OCI-M1 (cell line): ENCODE data around the gene ADAMTS6.
"Not testable (repeated sequence)": the region's sequence is repeated elsewhere in the genome, so short reads cannot be mapped to it uniquely, and the experiment has no call there.

ENCODE experiments used
- DNase-seq: peaks from one replicate; lab custom pipeline; 2025; lab: John Stamatoyannopoulos, UW

ADAMTS6 gene

GRCh38 chr5:65366655-65367054, 115.1 kb downstream of the ADAMTS6 start:
- DNase-seq, result no peak

DNA sequence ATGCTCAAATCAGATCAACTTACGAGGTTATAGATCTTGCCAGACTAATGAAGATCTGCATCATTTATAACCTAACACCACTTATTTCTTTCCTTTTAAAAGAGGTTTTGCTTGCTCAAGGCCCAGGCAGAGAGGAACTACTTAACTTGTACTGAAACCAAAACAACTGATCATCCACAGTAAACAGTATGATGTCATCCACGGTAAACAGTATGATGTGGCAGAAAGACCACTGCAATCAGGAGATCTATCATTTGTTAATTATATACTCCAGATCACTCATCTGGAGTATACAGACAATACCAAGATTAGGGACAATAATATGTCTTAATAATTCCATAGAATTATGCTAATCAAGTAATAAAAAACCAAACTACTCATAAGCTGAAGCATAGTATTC, 116.8 kb downstream of the ADAMTS6 start:
- no peak for DNase-seq

DNA sequence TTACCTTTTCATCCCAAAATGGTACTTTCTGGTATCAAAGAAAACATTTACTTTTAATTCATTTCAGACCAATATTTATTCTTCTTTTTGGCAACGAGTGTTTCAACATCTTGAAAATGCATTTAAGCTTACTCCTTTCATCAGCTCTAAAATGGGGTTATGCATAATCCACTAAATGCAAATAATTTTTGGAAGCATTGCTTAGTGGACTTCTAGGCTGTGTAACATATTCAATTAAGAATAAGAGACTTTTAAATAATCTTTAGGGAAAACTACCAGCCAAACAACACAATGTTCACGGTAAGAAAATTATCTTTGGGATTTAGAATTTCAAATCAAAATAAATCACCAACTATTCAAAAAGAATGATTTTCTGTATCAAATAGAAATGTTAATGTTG, 118.2 kb downstream of the ADAMTS6 start:
- DNase-seq, result no peak

- DNase-seq, result no peak
These were observed 121.7 kb downstream of the ADAMTS6 start for GRCh38 chr5:65359981-65360380.

DNA sequence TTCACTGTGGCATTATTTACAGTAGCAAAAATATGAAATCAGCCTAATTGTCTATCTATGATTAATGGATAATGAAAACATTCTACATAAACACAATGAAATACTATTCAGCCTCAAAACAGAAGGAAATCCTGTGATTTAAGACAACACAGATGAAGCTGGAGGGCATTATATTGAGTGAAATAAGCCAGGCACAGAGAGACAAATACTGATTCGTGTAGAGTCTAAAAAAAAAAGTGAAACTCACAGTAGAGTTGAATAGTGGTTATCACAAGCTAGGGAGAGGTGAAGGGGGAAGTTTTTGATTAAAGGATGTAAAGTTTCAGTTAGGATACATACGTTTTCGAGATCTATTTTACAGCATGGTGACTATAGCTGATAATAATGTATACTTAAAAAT, 122.2 kb downstream of the ADAMTS6 start:
- DNase-seq, result peak; percentile 20

DNA sequence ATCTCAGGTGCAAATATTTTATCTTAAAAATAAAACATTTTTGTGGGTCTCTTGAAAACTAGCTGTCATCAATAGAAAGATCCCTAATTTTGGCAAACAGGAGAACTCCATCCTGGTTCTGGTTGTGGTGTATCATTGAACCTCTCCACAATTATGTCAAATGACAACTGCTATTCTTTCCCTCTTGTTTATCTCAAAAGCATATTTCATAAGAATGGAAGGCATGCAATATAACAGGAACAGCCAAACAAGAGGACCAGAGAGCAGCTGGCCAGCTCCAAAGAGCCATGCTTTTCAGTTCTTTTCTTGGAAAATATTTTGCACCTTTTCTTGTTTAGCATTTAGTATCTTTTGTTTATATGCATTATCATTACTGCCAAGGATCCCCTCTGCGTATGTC, 125.4 kb downstream of the ADAMTS6 start:
- no peak for DNase-seq

GRCh38 chr5:65355301-65355700, 126.4 kb downstream of the ADAMTS6 start:
- no peak for DNase-seq

DNA sequence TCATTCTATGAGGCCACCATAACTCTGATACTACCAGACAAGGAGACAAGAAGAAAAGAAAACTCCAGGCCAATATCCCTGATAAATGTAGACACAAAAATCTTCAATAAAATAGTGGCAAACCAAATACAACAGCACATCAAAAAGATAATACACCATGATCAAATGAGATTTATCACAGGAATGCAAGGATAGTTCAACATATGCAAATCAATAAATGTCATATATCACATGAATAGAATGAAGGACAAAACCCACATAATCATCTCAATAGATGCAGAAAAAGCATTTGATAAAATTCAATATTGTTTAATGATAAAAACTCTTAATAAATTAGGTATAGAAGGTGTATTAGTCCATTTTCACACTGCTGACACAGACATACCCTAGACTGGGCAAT, 139.9 kb downstream of the ADAMTS6 start:
- DNase-seq, result peak; percentile 8

DNA sequence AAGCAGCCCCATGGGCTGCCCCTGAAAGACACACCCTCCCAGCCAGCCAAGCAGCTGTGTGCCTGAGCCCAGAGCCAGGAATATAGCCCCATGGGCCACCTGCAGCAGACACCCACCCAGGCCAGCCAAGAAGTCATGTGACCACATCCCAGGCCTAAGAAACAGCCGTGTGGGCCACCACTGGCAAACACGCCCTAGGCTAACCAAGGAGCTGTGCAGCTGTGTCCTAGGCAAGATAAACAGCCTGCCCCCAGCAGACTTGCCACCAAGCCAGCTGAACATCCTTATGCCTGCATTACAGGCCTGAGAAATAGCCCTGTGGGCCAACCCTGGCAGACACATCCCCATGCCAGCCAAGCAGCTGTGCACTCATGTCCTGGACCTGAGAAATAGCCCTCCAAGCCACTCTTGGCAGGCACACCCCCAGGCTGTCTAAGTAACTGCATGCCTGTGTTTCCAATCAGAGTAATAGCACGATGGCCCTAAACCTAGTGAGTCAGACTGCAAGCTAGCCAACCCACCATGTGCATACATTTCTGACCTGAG, 143.0 kb downstream of the ADAMTS6 start:
- DNase-seq, result no peak

- DNase-seq, result no peak
These were observed 147.6 kb downstream of the ADAMTS6 start for GRCh38 chr5:65334077-65334476.

- DNase-seq, result peak; percentile 29
These were observed 149.1 kb downstream of the ADAMTS6 start for GRCh38 chr5:65332591-65332990.

GRCh38 chr5:65329266-65329665, 152.5 kb downstream of the ADAMTS6 start:
- no peak for DNase-seq

- no peak for DNase-seq
These were observed 154.1 kb downstream of the ADAMTS6 start for GRCh38 chr5:65327582-65327981.

- DNase-seq, result no peak
These were observed 154.8 kb downstream of the ADAMTS6 start for GRCh38 chr5:65326922-65327321.

DNA sequence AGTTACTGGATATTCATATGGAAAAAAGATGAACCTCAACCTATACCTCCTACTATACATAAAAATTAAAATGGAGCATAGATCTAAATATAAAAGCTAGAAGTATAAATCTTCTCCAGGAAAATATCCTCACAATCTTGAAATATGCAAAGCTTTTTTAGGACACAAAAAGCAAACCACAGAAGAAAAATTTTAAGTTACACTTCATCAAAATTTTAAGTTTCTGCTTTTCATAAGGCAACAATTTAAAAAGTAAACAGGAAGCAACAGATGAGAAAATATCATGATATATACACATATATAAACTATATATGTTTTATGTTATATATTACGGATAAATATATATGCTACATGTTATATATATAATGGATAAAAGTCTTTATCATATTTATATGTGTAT, 157.5 kb downstream of the ADAMTS6 start:
- no peak for DNase-seq

DNA sequence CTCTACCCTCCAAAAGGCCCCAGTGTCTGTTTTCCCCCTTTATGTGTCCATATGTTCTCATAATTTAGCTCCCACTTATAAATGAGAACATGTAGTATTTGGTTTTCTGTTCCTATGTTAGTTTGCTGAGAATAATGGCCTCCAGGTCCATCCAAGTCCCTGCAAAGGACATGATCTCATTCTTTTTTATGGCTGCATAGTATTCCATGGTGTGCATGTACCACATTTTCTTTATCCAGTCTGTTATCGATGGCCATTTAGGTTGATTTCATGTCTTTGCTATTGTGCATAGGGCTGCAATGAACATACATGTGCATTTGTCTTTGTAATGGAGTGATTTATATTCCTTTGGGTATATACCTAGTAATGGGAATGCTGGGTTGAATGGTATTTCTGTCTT, 161.0 kb downstream of the ADAMTS6 start:
- not testable (repeated sequence) for DNase-seq

- no peak for DNase-seq
These were observed 161.5 kb downstream of the ADAMTS6 start for GRCh38 chr5:65320250-65320649.

DNA sequence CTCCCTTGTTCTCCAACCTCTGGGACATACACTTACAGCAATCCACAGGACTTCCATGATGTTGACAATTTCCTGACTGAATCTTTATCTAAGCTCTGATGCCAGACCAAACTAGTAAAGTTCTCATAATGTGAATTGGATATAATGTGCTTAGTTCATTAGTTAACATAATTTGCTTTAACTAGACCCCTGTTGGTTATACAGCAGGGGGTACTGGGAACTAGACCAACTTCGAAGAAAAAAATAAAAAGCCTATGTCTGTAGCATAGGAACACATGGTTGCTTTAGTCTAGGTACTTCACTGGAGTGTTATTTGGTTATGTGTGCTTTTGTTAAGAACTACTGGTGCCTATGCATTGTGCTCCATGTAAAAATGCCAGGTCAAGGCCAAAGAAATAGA, 173.8 kb downstream of the ADAMTS6 start:
- DNase-seq, result no peak

DNA sequence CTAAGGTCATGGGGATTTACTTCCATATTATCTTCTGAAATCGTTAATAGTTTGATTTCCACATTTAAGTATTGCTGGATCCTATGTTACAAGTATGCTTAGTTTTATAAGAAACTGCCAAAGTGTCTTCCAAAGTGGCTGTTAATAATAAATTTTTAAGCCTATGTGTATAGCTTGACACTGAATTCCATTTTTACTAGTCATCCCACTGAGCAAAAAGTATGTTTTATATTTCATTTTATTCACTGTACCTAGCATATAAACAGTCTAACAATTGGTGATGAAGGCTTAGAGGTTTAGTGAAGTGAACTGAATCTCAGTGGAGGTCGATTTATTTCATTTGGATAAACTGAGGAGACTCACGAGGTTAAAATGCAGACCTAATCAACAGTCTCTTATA, 174.6 kb downstream of the ADAMTS6 start:
- DNase-seq, result no peak

DNA sequence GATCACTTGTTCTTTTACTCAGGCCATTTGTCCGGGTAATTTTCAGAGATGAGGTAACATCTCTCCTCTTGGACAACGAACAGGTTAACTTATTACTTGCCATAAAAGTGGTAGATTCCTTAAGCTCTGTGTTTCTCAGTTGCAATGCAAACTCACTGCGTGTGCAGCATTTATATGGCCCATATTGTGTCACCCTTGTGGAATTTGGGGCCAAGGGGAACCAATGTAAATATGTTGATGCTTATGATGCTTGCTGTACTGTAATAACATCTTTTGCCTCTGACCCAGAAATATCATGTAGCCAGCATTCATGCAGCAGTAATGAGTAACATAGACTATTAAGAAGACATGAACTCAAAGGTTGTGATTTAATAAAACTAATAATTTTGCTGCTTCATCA, 175.8 kb downstream of the ADAMTS6 start:
- no peak for DNase-seq

DNA sequence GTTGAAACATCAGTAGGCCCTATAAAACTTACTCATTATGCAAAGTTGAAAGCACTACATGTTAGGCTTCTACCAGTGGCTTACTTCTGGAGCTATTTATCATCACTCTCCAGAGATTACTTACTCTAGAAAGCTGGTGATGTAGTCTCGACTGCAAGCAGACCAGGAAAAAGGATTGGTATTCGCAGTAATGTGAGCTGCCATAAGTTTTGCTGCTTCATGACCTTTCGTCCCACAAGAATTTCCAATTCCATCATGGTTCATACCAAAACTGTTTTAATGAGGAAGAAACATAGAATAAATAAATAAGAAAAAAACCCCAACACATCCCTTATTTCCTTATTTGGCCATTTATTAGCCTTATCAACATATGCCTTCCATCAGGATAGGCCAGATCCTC, 181.9 kb downstream of the ADAMTS6 start:
- no peak for DNase-seq

DNA sequence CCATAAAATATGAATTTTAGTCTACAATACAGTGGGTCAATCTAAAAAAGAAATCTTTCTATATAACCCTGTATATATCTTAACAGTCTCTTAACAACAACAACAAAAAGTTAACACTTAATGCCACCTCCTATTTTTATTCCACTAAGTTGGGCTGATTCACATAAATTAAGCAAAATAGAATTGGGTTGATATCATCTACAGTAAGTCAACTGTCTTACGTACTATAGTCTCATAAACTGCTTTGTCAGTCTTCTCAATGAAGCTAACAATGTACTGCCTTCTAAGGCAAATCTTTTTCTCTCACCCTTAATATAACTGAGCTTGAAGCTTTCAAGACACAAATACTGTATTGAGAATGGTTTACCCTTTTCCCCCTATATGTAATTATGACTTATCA, 185.7 kb downstream of the ADAMTS6 start:
- DNase-seq, result no peak

GRCh38 chr5:65292196-65292595, 189.5 kb downstream of the ADAMTS6 start:
- no peak for DNase-seq

DNA sequence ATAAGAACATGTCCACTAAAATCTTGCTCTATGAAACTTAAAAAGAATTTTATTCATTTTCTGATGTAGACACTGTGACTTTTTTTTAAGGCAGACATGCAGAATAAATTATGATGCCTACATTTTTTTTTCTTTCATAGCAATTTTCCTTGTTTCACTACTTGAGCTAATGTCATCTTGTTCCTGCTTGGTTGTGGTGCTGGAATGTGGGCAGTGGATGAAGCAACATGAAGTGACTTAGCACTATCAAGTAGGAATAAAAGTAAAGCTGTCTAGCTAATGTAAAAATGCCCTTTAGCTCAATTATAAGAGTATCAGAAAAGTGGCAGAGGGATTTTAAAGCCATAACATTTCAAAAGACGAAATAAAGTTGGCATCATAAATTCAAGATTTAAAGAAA, 191.0 kb downstream of the ADAMTS6 start:
- DNase-seq, result no peak

- DNase-seq, result no peak
These were observed 193.1 kb downstream of the ADAMTS6 start for GRCh38 chr5:65288657-65289056.
